Effector memory CD8-positive, alpha-beta T cell (primary cell): ENCODE measurements around the gene HIPK2.

ENCODE experiments used
- ATAC-seq: fragments of 150-1000 bp; cut with Tn5 transposase; replicated peaks from 2 replicates; pipeline ENCODE4 v1.10.0; 2021; ENCODE audit warnings: mild to moderate bottlenecking, moderate library complexity
- DNase-seq, 3 experiments: peaks; one replicate each; pipeline ENCODE4 v3.0.0; 2021
- H3K27ac Mint-ChIP-seq, 2 donors: one replicate each; pipeline ENCODE4 v1.8.0; 2022; ENCODE audit warnings: mild to moderate bottlenecking in 2 of 2, mixed read lengths in 2 of 2, moderate library complexity in 2 of 2
- H3K27me3 Mint-ChIP-seq, 2 donors: one replicate each; pipeline ENCODE4 v1.8.0; 2022; ENCODE audit warnings: mixed read lengths in 2 of 2
- H3K36me3 Mint-ChIP-seq: one replicate; pipeline ENCODE4 v1.8.0; 2022; ENCODE audit warnings: mild to moderate bottlenecking, moderate library complexity, mixed read lengths; ENCODE audit not compliant: insufficient read depth
- H3K4me1 Mint-ChIP-seq, 2 donors: one replicate each; pipeline ENCODE4 v1.8.0; 2022; ENCODE audit warnings: low read depth in 2 of 2, mixed read lengths in 2 of 2
- H3K4me3 Mint-ChIP-seq, 2 donors: one replicate each; pipeline ENCODE4 v1.8.0; 2022; ENCODE audit warnings: mild to moderate bottlenecking in 2 of 2, mixed read lengths in 2 of 2, moderate library complexity in 2 of 2
- H3K9me3 Mint-ChIP-seq, 2 donors: one replicate each; pipeline ENCODE4 v1.8.0; 2022; ENCODE audit warnings: mixed read lengths in 2 of 2

HIPK2 gene

GRCh38 chr7:139596626-139597025 lies 181.2 kb downstream of the HIPK2 start:
- H3K27me3 Mint-ChIP-seq: no peaks in the 10 kb centered on the region
- no peak overlapping the region for H3K4me3 Mint-ChIP-seq
- no peak overlapping the region for H3K27ac Mint-ChIP-seq
- H3K36me3 Mint-ChIP-seq: peaks cover 17% of the 10 kb centered on the region
- no peaks in the 10 kb centered on the region for H3K9me3 Mint-ChIP-seq
- DNase-seq (no peak), ATAC-seq (no peak)
- no peaks in the 10 kb centered on the region for H3K4me1 Mint-ChIP-seq

DNA sequence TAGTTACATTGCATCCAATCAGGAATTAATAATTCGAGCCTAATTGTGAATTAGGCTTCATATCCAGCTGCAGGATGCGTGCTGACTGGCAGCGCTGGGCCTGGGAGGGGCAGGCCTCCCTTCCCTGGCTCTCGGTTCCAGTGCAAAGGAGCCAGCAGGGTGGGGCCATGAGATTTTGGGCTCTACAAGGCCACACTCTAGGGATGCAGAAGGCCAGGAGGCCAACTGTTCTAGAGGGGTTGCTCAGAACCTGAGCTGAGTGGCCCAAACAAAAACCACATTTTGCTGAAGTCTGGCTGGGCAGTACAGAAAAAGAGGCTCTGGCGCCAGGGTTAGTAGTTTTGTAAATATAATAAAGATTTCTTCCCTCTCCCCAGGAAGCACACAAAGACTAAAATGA lies 182.0 kb downstream of the HIPK2 start:
- ATAC-seq (no peak), DNase-seq (no peak)
- Mint-ChIP-seq H3K4me3 (no peak overlapping the region), H3K9me3 (no peaks in the 10 kb centered on the region), H3K4me1 (no peaks in the 10 kb centered on the region), H3K27me3 (no peaks in the 10 kb centered on the region), H3K27ac (no peak overlapping the region), H3K36me3 (peaks cover 24% of the 10 kb centered on the region)

DNA sequence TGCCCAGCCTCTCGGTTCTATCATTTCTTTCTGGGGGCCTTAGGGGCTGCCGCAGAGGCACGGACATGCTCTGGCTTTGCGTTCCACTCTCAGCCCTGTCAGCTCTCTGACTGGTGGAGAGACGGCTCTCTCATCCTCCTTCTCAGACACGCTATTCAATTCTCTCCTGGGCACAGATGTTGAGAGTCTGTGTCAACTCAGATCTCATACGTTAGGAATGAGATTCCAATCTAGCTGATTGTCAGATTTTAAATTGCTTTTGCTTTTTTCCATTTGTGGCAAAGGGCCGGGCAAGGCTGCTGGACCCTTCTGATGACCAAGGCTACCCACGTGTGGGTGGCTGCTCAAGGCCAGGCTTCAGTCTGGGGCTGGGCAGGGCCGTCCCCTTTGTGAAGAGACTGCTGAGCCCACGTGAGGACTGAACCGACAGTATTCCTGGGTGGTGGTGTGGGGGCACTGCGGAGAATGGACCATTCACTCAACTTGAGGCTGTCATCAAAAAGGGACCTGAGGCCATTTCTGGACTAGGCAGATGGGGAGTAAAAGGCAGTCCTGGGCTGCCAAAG lies 182.8 kb downstream of the HIPK2 start:
- H3K9me3 Mint-ChIP-seq: no peaks in the 10 kb centered on the region
- no peak overlapping the region for H3K4me3 Mint-ChIP-seq
- DNase-seq: no peak
- H3K27me3 Mint-ChIP-seq: no peaks in the 10 kb centered on the region
- peak overlapping the region in 1 of 2 donors; percentile 53 for H3K27ac Mint-ChIP-seq
- no peaks in the 10 kb centered on the region for H3K4me1 Mint-ChIP-seq
- no peak for ATAC-seq
- peaks cover 26% of the 10 kb centered on the region for H3K36me3 Mint-ChIP-seq

GRCh38 chr7:139594090-139594489 lies 183.7 kb downstream of the HIPK2 start:
- Mint-ChIP-seq H3K4me1 (no peaks in the 10 kb centered on the region), H3K36me3 (peaks cover 26% of the 10 kb centered on the region), H3K4me3 (no peak overlapping the region), H3K27ac (peak overlapping the region in 1 of 2 donors; percentile 53), H3K9me3 (no peaks in the 10 kb centered on the region), H3K27me3 (no peaks in the 10 kb centered on the region)
- no peak for ATAC-seq
- no peak for DNase-seq

DNA sequence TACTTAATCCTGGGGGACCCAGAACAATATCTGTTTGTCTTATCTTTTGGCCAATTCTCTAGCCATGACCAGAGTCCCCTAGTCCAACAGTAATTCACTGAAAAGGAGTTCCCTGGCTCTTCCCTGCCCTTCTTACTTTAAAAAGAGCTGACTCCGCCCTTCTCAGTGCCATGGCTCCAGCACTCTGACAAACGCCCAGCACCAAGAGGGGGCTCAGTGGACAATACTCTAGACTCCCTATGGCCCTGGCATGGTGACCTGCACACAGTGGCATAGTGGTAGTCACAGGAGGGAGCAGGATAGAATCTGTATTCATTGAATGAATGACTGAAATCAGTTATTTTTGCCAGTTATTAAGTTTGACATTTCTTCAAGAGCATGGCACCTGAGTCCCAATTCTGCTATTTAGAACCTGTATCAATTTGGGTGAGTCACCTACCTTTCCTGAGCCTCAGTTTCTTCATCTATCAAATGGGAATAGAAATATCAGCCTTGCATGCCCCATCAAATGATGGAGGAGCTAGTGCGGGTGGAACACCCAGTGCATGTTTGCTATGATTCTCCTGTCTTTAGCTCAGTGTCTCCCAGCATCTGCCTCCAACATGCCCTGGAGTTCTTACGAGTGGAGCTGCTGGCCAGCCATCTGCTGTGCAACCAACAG lies 184.9 kb downstream of the HIPK2 start:
- Mint-ChIP-seq H3K27ac (no peak overlapping the region), H3K27me3 (no peaks in the 10 kb centered on the region), H3K9me3 (no peaks in the 10 kb centered on the region), H3K4me3 (no peak overlapping the region), H3K4me1 (no peaks in the 10 kb centered on the region), H3K36me3 (peaks cover 31% of the 10 kb centered on the region)
- DNase-seq (no peak), ATAC-seq (no peak)

- Mint-ChIP-seq H3K4me3 (no peak overlapping the region), H3K27me3 (no peaks in the 10 kb centered on the region), H3K36me3 (peaks cover 36% of the 10 kb centered on the region), H3K27ac (peak overlapping the region in 1 of 2 donors; percentile 35), H3K9me3 (no peaks in the 10 kb centered on the region), H3K4me1 (no peaks in the 10 kb centered on the region)
- ATAC-seq (no peak), DNase-seq (no peak)
Observed at GRCh38 chr7:139591550-139592195, 186.1 kb downstream of the HIPK2 start.

GRCh38 chr7:139589474-139589873 lies 188.3 kb downstream of the HIPK2 start:
- Mint-ChIP-seq H3K27ac (peak overlapping the region in 1 of 2 donors; percentile 51), H3K27me3 (no peaks in the 10 kb centered on the region), H3K4me3 (no peak overlapping the region), H3K36me3 (peaks cover 28% of the 10 kb centered on the region), H3K9me3 (no peaks in the 10 kb centered on the region), H3K4me1 (no peaks in the 10 kb centered on the region)
- no peak for ATAC-seq
- no peak for DNase-seq

GRCh38 chr7:139588632-139589031 lies 189.2 kb downstream of the HIPK2 start:
- DNase-seq: no peak
- H3K36me3 Mint-ChIP-seq: peaks cover 30% of the 10 kb centered on the region
- H3K27ac Mint-ChIP-seq: no peak overlapping the region

GRCh38 chr7:139587535-139587934 lies 190.3 kb downstream of the HIPK2 start:
- ATAC-seq: no peak
- no peaks in the 10 kb centered on the region for H3K9me3 Mint-ChIP-seq
- H3K27ac Mint-ChIP-seq: peak overlapping the region in 1 of 2 donors; percentile 76
- peaks cover 37% of the 10 kb centered on the region for H3K36me3 Mint-ChIP-seq
- no peak for DNase-seq
- H3K4me3 Mint-ChIP-seq: no peak overlapping the region
- H3K27me3 Mint-ChIP-seq: no peaks in the 10 kb centered on the region
- H3K4me1 Mint-ChIP-seq: peaks cover 0 to 2% of the 10 kb centered on the region in 2 donors

More at GRCh38 chr7:139588632-139589031, 189.2 kb downstream of the HIPK2 start:
- Mint-ChIP-seq H3K4me1 (no peaks in the 10 kb centered on the region), H3K27me3 (no peaks in the 10 kb centered on the region), H3K9me3 (no peaks in the 10 kb centered on the region), H3K4me3 (no peak overlapping the region)
- ATAC-seq: no peak

DNA sequence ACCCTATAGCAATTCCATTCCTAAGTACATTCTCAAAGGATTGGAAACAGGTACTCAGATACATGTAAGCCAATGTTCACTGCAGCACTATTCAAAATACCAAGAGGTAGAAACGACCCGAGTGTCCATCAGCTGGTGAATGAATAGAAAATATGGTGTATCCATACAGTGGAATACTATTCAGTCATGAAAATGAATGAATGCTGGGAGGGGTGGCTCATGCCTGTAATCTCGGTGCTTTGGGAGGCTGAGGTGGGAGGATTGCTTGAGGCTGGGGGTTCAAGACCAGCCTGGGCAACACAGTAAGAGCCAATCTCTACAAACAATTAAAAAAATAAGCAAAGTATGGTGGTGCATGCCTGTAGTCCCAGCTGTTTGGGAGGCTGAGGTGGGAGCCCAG lies 191.5 kb downstream of the HIPK2 start:
- Mint-ChIP-seq H3K9me3 (no peaks in the 10 kb centered on the region), H3K27ac (no peak overlapping the region), H3K4me1 (peaks cover 0 to 2% of the 10 kb centered on the region in 2 donors), H3K27me3 (no peaks in the 10 kb centered on the region), H3K36me3 (peaks cover 45% of the 10 kb centered on the region), H3K4me3 (no peak overlapping the region)
- DNase-seq: no peak
- no peak for ATAC-seq

GRCh38 chr7:139585042-139585441 lies 192.8 kb downstream of the HIPK2 start:
- H3K4me1 Mint-ChIP-seq: peaks cover 0 to 2% of the 10 kb centered on the region in 2 donors
- H3K27me3 Mint-ChIP-seq: no peaks in the 10 kb centered on the region
- H3K9me3 Mint-ChIP-seq: no peaks in the 10 kb centered on the region
- no peak overlapping the region for H3K4me3 Mint-ChIP-seq
- no peak for DNase-seq
- no peak overlapping the region for H3K27ac Mint-ChIP-seq
- peaks cover 43% of the 10 kb centered on the region for H3K36me3 Mint-ChIP-seq
- no peak for ATAC-seq

- ATAC-seq (no peak), DNase-seq (no peak)
- H3K36me3 Mint-ChIP-seq: peaks cover 47% of the 10 kb centered on the region
- no peak overlapping the region for H3K4me3 Mint-ChIP-seq
- peaks cover 0 to 2% of the 10 kb centered on the region in 2 donors for H3K4me1 Mint-ChIP-seq
- no peaks in the 10 kb centered on the region for H3K27me3 Mint-ChIP-seq
- H3K27ac Mint-ChIP-seq: peak overlapping the region in 1 of 2 donors; percentile 67
- no peaks in the 10 kb centered on the region for H3K9me3 Mint-ChIP-seq
Observed at GRCh38 chr7:139583826-139584553, 193.8 kb downstream of the HIPK2 start.

DNA sequence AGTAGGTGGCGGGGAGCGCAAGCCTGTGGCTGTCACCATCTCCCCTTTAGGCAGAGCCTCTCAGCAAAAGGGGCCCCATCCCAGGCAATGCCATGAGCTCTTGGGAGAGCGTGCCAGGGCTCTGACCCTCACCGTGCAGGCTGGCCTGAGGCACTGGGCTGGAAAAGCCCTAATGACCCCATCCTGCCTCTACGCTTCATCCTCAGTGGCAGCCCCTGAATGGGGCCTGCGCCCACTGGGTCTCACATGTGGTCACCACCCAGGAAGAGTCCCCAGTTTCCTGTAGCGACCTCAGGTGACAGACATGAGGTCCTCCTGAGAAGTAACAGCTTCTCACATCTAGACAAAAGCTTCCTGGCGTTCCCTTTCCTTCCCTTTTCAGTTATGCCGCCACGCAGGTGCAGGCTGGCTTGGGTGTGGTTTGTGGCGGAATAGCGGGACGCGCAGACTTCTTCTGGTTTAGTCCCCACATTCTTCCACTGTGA lies 195.1 kb downstream of the HIPK2 start:
- Mint-ChIP-seq H3K27me3 (no peaks in the 10 kb centered on the region), H3K36me3 (peaks cover 41% of the 10 kb centered on the region), H3K9me3 (no peaks in the 10 kb centered on the region), H3K4me3 (no peak overlapping the region), H3K27ac (no peak overlapping the region), H3K4me1 (peaks cover 0 to 2% of the 10 kb centered on the region in 2 donors)
- DNase-seq (no peak), ATAC-seq (no peak)
